Lung microvascular endothelial cell (primary cell): ENCODE measurements around the gene UNC5C. TPM values are rescaled to one million over a fixed set of nuclear protein-coding genes. Genes with fewer than 3 reads are reported as not detected.
"Not testable (repeated sequence)": the region's sequence is repeated elsewhere in the genome, so short reads cannot be mapped to it uniquely, and the experiment has no call there.

Source experiments
- DNase-seq, 2 donors: peaks; one replicate each; pipeline versions ENCODE4 v3.0.0 to v3.0.0-alpha.2; 2010; ENCODE audit warnings: low read depth in 2 of 2
- total RNA-seq: library from RNA; depleted of rRNA; stranded (reverse); fragments of >200 nt; gene quantifications from 2 replicates; pipeline ENCODE4 v1.2.1, GENCODE V29; 2014

The UNC5C gene
- total RNA-seq, 1 donor from 2014 or later: under 0.01 TPM

DNA sequence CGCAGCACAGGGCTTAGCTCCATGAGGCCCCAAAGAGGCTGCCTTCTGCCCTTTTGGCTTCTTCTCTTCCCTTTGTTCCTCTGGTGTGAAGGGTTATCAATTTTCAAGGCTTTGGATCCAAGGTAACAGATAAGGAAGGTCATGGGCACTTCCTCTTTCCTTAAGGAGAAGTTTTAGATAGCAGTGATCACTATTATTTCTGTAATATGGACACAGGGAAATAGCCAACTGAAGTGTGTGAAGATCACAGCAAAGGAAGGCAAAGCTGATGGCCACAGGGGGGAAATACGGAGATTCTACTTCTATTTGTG, 366.8 kb downstream of the UNC5C start:
- DNase-seq: no peak

DNA sequence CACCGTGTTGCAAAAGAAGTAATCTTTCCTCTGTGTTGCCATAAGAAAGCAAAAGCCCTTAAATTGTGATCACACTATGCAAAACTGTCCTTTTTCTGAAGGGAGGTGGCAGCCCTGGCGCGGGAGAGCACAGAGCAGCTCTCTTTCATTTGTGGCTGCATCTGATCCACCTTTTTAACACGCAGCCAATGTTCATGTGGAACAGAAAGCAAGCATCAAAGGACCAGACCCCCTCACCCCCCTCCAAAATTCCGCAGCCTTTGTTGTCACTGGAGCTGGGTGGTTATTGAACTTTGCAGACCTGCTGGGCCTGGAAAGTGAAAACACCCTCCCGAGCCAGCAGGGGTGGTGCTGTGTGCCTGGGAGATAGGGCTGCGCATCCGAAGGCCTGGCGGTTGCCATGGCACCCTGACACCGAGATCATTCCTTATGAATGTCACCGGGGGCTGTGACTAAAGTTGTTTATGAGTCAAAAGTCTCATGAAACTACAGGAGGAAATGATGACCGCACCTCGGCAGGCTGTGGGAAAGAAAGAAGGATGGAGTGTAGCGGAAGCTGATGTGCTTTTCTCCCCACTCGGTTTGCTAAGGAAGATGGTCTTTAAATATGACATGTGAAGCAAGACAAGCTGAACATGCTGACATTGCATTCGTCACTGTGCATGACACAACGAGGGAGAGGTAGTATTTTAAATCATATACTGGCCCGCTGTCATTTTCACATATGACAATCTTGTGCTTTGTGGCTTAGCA, 367.4 kb downstream of the UNC5C start:
- peak; percentile 57 to 70 for DNase-seq

DNA sequence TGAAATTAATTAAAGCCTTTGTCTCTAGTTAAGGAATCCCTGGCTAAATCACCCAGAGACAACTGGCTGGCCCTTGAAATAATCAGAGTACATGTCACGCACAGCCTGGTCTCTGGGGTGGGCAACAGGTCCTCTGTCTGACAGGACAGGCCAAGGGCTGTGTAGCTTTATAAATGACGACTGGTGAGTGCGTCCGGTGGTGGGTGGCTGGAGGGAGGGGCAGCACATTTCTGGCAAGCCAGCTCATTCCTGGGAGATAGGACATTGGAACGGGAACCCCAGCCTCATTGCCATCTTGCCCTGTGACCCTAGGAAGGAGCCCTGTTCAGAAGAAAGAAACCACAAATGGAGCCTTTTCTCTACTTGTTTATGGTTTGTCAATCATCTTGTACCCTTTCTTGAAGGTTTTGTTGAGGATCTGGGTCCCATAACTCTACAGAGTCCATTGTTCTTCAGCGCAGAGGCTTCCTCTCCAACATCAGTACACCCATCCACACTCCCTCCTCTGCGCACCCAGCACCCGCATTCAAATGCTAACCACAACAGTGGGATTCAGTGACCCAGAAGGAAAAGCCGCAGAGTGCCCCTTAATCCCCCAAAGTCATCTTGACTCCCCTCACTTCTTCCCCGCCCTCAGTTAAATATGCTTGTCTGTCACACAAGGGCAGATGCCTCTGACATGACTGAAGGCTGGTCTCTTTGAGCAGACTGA, 368.1 kb downstream of the UNC5C start:
- DNase-seq: no peak

DNA sequence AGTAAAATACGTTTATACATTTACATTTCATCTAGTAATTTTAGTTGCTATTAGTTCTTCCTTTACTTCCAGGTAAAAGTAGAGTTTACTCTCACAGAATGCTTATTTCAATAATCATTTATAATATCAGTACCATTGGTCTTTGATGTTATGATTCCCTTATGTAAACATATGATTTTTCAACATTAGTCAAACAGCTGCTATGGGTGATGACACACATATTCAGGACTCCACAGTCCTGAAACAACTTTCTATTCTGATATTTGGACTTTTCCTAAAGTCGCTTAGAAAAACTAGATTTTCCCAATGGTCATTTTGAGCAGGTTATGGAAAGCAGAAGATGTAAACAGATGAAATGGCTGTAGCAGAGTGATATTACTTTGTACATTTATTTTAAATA, 369.8 kb downstream of the UNC5C start:
- no peak for DNase-seq

DNA sequence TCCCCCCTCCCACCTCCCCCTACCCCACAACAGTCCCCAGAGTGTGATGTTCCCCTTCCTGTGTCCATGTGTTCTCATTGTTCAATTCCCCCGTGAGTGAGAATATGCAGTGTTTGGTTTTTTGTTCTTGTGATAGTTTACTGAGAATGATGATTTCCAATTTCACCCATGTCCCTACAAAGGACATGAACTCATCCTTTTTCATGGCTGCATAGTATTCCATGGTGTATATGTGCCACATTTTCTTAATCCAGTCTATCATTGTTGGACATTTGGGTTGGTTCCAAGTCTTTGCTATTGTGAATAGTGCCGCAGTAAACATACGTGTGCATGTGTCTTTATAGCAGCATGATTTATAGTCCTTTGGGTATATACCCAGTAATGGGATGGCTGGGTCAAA, 377.4 kb downstream of the UNC5C start:
- DNase-seq: not testable (repeated sequence)

DNA sequence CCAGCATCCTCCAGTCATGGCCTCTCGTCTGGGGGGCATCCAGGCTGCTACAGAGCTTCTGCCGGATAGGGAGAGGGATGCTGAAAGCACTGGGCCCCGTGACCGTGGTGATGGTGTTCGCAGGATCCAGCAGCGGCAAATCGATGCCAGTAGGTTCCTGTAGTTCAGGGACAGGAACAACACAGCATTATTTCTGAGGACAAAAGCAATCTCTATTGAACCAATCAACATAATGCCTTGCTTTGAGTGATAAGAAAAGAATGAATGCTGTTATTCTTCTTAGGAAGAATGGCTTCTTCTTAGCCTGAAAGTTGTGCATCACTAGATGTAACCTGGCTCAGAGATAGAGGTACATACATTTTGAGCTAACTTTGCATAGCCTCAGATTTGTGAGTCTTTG, 378.6 kb downstream of the UNC5C start:
- no peak for DNase-seq

DNA sequence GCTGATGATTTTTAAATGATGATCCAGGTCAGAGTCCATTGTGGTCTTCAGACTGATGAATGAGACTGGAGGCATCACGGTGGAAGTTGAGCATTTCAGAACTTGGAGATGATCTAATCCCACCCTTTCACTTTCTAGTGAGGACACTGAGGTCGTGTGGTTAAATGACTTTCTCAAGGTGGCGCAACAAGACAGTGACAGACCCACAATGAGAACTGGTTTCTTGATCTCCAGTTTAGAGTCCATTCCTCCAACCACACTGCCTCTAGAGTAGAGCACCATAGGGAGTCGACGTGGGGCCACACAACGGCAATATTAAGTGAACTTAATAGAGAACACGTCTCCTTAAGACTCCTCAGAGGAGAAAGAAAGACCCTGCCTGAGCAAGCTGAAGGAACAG, 381.0 kb downstream of the UNC5C start:
- no peak for DNase-seq

DNA sequence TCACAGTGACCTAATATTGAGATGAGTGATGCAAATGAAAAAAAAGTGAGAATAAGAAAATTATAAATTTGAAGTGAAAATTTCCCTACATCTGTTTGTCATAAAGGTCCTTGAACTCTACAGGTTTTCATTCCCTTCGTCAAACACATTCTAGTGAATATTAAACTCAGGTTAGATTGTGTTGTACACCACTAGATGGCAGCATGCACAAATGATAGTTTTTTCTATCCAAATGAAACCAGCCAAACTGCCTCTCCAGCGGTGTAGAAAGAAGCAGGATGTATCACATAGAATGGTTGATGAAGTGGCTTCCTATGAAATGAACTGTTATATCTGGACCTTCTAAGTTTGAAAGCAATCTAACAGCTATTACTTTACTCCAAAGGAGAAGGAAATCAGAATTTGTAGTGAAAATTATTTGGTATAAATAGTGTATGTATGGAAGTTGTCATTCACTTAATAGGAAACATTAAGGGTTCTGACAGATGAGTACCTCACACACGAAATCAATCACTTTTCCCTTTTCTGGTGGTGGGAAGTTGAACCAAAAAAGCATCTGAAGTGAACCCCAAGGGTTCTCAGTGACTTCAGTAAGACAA, 382.7 kb downstream of the UNC5C start:
- peak; percentile 66 to 76 for DNase-seq

DNA sequence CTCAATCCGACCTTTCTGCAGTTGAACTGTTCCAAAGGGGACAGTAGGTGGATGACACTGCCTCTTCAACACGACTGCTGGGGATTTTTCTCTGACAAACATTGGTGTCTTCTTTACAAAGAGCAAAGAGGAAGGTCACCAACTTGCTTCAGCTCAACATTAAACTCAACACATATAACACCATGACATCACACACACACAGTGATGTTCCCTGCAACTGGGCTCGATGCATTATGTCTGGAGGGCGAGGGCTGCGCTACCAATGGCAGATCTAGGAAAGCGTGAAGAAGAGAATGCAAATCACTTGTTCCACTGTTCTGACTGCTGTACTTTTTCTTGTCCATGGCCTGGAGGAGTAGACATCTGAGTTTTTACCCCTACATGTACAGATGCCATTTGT, 385.9 kb downstream of the UNC5C start:
- DNase-seq: no peak

DNA sequence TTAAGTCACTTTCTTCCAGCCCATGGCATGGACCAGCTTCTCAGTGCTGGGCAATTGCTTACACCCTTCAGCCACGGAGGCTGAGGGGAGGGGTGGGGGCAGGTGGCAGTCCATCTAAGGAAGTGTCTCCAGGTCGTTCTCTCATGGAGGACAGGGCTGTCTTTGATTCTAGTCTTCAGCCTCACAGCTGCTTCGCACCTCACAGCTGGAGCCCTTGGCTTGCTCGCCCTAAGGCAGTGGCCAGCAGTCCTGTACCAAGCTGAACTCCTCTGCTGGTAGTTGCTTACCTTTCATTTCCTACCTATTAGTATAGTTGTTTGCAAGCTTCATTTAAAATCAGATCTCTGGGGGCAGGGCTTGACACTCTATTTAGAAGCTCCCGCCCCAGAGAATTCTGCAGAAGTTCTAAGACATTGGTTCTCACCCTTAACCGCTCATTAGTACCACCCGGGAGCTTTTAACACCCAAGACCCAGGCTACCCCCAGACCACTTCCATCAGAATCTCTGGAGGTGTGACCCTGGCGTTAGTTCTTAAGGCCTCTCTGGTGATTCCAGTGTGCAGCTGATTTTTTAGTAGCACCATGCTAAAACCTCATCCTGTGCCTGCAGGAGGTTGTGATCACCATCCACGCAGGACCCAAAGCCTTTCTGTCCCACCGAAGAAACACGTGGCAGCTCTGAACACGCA, 386.8 kb downstream of the UNC5C start:
- DNase-seq: no peak

DNA sequence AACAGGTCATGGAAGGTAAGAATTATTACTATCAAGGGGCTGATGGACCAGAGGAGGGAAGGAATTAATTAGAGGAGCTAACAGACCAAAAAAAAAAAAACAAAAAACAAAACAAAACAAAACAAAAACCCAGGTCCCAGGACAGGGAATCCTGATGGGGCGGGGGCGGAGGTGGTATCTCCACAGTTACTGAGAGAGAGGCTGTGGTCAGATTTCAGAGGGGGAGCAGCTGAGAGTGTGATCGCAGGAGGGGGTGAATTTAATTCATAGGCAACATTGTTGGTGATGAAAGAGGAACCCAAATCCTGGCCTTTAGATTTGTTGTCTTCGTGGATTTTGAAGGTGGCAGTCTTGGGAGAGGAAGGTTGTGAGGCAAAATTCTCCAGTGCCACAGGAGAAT, 389.4 kb downstream of the UNC5C start:
- no peak for DNase-seq

DNA sequence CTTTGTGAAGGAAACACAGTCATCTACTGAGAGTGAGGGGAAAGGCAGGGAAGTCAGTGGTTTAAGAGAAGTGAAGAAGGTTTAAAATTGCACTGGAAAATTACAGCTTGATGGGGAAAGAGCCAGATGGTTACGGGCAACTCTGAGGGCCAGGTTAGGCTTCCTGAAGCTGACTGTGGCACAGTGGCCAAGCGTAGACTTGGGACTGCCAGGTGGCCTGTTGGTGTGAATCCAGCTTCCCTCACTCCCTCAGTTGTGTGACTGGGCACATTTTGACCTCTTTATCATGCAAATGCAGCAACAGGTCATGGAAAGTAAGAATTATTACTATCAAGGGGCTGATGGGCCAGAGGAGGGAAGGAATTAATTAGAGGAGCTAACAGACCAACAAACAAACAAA, 390.1 kb downstream of the UNC5C start:
- DNase-seq: no peak

DNA sequence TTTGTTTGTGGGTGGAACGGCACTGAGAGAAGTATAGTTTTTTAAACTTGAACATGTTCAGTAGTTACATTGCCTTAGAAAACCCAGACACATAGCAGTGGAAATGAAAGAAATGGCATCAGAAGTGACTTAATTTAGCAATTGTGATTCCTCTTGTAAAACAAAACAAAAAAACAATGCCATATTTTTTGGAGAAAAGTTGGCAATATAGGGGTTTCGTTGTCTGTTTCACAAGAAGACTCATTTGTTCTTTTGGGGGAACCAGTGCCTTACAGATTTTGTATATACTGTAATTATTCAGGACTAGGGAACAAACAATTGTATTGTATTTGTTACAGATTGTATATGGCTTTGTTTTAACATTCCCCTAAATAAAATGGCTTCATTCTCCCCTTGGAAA, 390.7 kb downstream of the UNC5C start:
- no peak for DNase-seq

DNA sequence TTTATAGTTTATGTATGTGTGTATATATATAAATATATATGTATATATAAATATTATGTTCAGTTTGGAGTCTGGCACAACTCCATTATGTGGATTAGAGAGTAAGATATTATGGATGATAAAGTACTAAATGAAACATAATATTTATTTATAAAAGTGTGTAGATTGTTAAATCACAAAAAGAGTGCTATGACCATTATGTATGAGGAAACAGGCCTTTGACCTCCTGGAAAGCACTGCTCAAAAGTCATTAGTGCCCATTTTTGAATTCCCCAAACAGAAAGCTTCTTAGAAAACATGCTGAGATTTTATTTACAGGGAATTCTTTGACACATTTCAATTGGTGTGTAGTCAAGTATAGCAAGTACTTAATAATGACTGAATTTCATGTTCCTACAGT, 391.2 kb downstream of the UNC5C start:
- DNase-seq: no peak

DNA sequence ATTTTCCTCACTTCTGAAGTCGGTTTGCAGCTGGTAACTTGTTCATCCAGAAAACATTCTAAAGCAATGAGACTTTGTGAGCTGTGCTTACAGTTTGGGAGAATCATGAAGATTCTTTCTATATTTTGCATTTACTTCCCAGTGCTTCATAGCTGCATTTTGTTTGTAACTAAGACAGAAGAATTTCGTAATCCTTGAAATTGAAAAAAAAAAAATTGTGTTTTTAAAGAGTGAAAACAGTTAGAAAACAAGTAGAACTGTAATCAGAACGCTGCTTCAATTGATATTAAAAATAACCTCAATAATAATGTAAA, 392.4 kb downstream of the UNC5C start:
- no peak for DNase-seq

DNA sequence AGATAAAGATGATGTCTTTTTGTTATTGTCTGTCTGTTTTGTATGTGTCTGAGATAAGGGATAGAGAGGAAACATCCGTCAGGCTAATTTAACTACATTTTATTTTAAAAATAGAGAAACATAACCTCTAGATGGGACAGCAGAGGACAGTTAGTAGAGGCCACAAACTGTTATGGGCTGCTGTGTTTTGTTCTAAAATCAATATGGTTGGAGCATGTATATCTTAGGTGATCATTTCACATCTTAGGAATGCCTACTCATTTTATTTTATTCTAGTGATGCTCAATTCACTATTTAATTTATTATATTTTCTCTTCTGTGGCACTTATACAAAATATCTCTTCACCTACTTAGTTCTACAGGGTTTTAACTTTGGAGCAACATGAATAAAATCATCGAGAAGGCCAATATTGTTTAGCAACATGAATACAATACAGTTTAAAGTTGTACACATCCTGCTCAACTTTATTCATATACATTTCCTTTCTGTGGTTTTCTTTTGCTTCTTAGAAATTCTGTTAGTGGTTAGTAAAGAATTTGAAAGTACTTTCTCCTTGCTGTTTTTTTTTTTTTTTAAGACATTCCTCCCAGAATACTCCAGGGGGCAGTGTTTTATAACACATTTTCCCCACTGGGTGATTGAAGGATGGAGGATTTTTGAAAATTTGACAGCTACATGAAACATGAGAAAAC, 392.9 kb downstream of the UNC5C start:
- peak; percentile 28 to 38 for DNase-seq

DNA sequence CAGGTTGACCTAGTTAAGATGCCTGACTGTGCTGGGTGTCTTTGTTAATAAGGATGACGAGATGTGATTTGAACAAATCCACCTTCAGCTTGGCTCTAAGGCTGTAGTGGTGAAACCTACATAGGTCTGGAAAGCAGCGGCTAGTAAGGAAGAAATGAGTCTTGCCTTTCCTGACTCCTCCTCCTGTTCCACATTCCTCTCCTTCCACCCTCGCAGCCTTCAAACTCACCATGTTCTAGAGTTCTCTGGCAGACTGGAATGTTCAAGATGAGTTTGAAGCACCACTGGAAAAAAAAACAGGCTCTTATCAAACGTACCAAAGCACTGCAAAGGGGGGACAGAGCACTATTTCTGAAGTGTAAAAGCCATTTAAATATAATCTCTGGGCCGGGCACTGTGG, 395.6 kb downstream of the UNC5C start:
- DNase-seq: no peak

DNA sequence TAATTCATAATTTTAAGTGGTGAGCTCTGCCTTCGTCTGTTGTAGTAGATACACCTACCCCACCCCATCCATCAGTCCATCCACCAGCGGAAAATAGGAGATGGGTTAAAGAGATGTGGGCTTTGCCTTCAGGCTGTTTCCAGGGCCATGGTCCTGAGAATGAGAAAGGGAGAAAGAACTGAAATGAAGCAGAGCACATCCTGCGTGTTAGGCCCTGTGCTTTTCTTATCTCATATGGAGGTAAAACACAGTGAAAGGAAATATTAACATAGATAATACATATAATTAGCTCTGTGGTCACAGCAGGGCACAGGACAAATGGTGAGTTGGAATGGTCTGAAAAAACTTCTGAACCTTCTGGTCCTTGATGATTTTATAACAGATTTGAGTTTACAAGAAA, 397.5 kb downstream of the UNC5C start:
- DNase-seq: no peak

DNA sequence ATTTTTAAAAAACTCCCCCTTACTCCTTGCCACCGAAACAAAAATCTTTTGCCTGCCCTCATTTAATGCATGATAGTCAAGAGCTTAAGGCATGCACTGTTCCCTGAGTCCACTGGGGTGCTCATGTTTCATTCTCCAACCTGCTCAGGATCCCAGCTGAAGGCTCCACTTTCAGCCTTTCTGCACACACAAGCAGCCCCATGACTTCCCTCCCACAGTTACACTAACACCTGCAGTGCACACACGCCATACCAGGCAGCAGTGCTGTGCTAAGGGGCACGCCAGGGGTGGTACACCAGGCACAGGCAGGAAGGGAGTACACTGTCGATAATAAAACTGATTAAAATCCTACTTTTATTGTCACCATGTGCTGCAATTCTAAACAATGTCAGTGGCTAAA, 405.8 kb downstream of the UNC5C start:
- no peak for DNase-seq

DNA sequence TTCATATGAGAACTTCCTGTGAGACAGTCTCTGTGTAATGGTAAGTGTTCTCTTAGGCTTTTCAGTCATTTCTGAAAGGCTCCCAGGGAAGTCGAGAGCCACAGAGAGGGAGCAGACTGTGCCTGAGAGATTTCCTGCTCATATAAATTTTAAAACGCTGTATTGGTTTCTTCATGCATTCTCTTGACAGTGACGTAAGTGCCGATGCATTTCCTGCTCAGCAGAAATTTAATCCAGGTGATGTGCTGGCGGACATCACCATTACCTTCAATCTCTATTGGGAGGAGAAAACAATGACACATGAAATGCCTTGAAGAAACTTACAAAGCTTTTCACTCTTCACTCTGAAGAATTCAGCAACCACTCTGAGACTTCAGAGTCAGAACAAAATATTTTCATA, 407.4 kb downstream of the UNC5C start:
- DNase-seq: no peak

DNA sequence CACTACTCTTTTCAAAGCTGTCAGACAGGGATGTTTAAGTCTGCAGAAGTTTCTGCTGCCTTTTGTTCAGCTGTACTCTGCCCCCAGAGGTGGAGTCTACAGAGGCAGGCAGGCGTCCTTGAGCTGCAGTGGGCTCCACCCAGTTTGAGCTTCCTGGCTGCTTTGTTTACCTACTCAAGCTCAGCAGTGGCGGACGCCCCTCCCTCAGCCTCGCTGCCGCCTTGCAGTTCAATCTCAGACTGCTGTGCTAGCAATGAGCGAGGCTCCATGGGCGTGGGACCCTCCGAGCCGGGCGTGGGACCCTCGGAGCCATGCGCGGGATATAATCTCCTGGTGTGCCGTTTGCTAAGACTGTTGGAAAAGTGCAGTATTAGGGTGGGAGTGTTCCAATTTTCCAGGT, 409.3 kb downstream of the UNC5C start:
- not testable (repeated sequence) for DNase-seq

DNA sequence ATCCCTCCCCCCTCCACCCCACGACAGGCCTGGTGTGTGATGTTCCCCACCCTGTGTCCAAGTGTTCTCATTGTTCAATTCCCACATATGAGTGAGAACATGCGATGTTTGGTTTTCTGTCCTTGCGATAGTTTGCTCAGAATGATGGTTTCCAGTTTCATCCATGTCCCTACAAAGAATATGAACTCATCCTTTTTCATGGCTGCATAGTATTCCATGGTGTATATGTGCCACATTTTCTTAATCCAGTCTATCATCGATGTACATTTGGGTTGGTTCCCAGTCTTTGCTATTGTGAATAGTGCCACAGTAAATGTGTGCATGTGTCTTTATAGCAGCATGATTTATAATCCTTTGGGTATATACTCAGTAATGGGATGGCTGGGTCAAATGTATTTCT, 414.8 kb downstream of the UNC5C start:
- DNase-seq: not testable (repeated sequence)
